ENCODE measurements around the gene TMEM225B.

DNA sequence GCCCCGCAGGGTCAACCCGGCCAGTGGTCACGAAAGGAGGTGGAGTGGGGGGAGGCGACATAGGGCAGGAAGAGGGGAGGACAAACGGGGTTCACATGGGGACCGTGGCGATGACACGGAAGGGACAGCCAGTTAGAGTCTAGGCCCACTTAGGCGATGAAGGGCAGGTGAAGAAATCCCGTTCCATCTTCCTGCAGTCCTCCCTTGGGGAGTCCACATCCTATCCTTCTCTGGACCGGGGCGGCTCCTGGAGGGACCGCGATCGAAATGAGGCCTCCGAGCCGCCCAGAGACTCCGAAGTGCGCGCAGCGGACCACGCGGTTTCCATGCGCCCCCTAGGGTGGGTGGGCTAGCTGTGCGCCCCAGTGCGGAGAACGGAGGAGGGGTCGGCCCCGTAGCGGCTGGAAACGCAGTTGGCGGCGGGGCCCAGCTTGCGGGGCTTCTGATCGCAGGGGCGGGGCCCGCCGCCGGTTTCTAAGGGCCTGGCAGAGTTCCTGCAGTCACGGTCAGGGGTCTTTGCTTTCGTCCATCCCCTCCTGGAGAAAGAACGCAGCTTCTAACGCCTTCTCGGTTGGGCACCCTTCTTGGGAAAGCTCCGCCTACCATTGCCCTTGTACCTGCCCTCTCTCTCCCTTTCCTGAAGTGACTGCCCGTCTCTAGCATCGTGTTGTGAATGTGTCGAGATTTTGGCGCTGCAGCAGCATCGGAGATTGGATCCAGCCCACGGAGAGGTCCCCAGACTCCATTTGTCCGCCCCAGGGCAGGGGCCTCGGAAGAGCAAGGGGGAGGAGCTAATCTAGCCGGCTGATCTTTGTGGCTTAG is 17.9 kb upstream of the TMEM225B start:
- no peak for TF ChIP-seq CEBPB (IDR thresholded peaks at IDR 0.05; ENCODE audit: low read depth, low read length)
- no peak for TF ChIP-seq FOS (IDR thresholded peaks at IDR 0.05; ENCODE audit: low read depth, low read length)
- TF ChIP-seq, protein P1, sequence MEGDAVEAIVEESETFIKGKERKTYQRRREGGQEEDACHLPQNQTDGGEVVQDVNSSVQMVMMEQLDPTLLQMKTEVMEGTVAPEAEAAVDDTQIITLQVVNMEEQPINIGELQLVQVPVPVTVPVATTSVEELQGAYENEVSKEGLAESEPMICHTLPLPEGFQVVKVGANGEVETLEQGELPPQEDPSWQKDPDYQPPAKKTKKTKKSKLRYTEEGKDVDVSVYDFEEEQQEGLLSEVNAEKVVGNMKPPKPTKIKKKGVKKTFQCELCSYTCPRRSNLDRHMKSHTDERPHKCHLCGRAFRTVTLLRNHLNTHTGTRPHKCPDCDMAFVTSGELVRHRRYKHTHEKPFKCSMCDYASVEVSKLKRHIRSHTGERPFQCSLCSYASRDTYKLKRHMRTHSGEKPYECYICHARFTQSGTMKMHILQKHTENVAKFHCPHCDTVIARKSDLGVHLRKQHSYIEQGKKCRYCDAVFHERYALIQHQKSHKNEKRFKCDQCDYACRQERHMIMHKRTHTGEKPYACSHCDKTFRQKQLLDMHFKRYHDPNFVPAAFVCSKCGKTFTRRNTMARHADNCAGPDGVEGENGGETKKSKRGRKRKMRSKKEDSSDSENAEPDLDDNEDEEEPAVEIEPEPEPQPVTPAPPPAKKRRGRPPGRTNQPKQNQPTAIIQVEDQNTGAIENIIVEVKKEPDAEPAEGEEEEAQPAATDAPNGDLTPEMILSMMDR (conservative IDR thresholded peaks at IDR 0.05; ENCODE audit: low read depth, low read length): peak; percentile 49
- TF ChIP-seq, protein P2, sequence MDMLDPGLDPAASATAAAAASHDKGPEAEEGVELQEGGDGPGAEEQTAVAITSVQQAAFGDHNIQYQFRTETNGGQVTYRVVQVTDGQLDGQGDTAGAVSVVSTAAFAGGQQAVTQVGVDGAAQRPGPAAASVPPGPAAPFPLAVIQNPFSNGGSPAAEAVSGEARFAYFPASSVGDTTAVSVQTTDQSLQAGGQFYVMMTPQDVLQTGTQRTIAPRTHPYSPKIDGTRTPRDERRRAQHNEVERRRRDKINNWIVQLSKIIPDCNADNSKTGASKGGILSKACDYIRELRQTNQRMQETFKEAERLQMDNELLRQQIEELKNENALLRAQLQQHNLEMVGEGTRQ (IDR thresholded peaks at IDR 0.05; ENCODE audit: low read depth, low read length): no peak
- peak; percentile 53 for TF ChIP-seq RAD21 (IDR thresholded peaks at IDR 0.05; ENCODE audit: low read length)
- TF ChIP-seq POLR2A (IDR thresholded peaks at IDR 0.05; ENCODE audit: low read depth, low read length): no peak
- no peak for TF ChIP-seq SMC3 (IDR thresholded peaks at IDR 0.05; ENCODE audit: low read depth, low read length)
- no peak for TF ChIP-seq BHLHE40 (IDR thresholded peaks at IDR 0.05; ENCODE audit: low read depth, low read length)
- TF ChIP-seq CHD1 (IDR thresholded peaks at IDR 0.05; ENCODE audit: low read depth, low read length): no peak

Measured in IMR-90 (cell line).